Muscle of arm (tissue), 12 donors: ENCODE measurements around the gene BCAS4. TPM values are rescaled to one million over a fixed set of nuclear protein-coding genes. Genes with fewer than 3 reads are reported as not detected.
"Not testable (repeated sequence)": the region's sequence is repeated elsewhere in the genome, so short reads cannot be mapped to it uniquely, and the experiment has no call there.

Source experiments
- DNase-seq: peaks from one replicate; pipeline ENCODE4 v3.0.0-alpha.2; 2013
- polyA plus RNA-seq, 12 donors: library from polyadenylated mRNA; unstranded; fragments of 120-200 nt; gene quantifications; one replicate each; pipeline ENCODE4 v1.2.1, GENCODE V29; 2013; ENCODE audit not compliant: insufficient read length in 12 of 12

The BCAS4 gene
- polyA plus RNA-seq, 12 donors, result 2.1 to 5.1 (median 3.4) TPM; not detected in 1

DNA sequence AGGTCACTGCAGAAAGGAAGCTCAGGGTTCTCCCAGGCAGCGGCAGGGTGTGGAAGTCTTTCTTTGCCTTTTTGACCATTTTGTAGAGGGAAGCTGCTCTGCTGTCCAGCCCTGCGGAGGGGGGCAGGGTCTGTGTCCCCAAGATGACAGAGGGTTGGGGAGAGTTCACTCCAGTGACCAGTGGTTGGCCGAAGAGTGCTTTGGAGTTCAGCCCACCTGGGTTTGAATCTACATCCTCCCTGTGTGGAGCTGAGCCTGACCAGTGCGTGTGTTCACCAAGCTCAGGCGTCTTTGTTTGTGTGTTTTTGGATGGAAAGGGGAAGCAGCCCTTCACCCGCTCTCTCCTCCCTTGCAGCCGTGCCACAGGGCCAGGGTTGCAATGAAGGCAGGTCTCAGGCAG lies 25.9 kb upstream of the BCAS4 start:
- DNase-seq, result not testable (repeated sequence)

- DNase-seq, result not testable (repeated sequence)
Observed at GRCh38 chr20:50769551-50770085, 25.2 kb upstream of the BCAS4 start.

DNA sequence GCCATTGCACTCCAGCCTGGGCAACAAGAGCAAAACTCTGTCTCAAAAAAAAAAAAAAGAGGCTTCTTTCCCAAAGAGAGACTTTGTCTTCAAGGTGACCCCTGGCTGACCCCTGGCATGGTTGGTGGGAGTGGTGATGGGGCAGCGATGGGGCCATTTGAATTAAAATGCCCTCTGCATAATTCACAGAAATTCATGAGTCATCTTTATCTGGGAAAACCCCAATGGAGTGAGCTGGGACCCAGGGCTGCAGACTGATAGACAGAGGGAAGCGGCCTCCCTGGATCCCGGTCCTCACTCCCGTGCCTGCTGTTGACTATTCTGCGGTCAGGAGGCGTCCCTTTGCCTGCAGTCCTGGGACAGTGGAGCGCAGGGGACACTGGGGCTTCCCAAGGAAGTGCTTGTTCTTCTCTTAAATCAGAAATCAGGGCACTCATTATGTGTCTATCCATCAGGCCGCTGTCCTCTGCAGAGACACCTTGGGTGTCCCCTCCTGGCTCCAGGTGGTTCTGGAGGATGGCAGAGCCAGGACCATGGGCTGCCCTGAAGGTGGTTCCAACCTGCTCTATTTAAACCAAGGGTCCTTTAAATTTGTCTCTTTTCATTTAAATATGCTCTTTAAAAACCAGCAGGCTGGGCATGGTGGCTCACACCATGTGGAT lies 23.3 kb upstream of the BCAS4 start:
- DNase-seq, result not testable (repeated sequence)

GRCh38 chr20:50772420-50773185 lies 22.3 kb upstream of the BCAS4 start:
- no peak for DNase-seq

GRCh38 chr20:50774515-50774914 lies 20.3 kb upstream of the BCAS4 start:
- DNase-seq, result no peak

DNA sequence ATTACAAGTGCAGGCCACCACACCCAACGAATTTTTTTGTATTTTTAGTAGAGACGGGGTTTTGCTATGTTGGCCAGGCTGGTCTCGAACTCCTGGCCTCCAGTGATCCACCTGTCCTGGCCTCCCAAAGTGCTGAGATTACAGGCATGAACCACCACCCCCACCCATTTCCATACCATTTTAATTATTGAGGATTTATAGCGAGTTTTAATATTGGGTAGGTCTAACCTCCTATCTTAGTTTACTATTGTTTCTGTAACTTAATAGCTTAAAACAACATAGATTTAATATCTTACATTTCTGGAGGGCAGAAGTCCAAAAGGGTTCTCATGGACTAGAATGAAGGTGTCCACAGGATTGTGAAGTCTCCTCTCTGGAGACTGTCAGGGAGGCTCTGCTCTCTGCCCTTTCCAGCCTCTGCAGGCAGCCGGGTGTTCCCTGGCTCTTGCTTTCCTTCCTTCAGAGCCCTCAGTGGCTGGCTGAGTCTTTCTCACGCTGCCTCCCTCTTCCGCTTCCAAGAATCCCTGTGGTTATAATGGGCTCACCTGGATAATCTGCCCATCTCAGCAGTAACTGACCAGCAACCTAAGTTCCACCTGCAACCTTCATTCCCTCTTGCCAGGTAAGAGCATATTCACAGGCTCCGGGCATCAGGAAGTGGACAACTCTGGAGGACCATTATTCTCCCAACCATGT lies 18.6 kb upstream of the BCAS4 start:
- no peak for DNase-seq

DNA sequence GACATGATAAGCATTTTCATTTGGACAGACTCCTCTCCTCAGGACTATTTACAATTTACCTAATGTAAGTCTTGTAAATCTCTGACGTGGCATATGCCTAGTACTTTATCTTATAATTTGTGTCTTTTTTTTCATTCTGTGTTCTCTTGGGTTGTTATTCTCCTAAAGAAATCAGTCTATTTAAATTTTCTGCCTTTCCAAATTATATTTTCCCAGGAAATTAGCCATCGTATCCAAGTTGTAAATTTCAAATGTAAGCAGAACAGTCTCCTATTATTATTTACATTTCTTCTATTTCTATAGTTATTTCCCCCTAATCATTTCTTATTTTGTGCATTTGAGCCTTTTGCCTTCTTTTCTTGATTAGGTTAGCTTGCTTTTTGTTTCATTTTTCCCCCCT lies 17.5 kb upstream of the BCAS4 start:
- DNase-seq, result no peak

DNA sequence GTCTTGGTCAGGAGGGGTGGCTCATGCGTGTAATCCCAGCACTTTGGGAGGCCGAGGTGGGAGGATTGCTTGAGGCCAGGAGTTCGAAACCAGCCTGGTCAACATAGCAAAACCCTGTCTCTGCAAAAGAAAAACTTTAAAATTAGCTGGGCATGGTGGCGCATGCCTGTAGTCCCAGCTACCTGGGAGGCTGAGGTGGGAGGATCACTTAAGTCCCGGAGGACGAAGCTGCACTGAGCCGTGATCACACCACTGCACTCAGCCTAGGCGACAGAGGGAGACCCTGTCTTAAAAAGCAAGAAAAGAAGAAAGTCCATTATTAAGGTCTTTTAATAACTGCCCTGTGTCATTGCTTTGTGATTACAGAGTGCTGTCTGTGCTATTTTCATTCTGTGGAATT lies 15.9 kb upstream of the BCAS4 start:
- not testable (repeated sequence) for DNase-seq

- DNase-seq, result no peak
Observed at GRCh38 chr20:50783390-50783789, 11.5 kb upstream of the BCAS4 start.

DNA sequence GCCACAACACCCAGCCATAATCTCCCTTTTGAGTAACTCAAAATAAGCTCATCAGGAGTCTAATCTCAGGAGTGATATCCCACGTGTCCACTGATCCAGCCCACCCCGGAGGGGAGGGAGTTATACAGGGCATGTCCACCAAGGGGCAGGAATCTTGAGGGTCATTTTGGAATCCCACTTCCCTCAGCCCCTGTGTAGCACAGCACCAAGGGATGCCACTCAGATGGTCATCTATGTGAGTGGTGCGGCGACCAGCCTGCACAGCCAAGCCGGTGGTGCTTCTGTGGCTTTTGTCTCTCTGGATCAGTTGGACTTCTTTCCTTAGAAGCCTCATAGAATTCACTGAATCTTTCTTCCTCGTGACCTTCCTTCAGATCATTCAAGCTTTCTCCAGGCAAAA lies 11.0 kb upstream of the BCAS4 start:
- no peak for DNase-seq

GRCh38 chr20:50784464-50784863 lies 10.4 kb upstream of the BCAS4 start:
- no peak for DNase-seq

DNA sequence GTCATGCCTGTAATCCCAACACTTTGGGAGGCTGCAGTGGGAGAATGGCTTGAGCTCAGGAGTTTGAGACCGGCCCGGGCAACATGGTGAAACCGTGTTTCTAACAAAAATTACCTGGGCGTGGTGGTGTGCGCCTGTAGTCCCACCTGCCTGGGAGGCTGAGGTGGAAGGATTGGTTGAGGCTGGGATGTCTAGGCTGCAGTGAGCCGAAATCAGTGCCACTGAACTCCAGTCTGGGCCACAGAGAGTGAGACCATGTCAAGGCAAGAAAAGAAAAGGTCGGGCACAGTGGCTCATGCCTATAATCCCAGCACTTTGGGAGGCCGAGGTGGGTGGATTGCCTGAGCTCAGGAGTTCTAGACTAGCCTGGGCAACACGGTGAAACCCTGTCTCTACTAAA lies 8.2 kb upstream of the BCAS4 start:
- no peak for DNase-seq

DNA sequence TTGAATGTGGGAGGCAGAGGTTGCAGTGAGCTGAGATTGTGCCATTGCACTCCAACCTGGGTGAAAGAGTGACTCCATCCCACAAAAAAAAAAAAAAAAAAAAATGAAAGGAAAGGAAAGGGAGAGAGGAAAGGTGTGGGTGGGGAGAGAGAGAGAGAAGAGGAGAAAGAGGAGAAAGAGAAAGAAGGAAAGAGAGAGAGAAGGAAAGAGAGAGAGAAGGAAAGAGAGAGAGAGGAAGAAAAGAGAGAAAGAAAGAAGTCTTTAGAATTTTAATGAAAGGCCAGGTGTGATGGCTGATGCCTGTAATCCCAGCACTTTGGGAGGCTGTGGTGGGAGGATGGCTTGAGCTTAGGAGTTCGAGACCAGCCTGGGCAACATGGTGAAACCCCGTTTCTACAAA lies 7.7 kb upstream of the BCAS4 start:
- no peak for DNase-seq

DNA sequence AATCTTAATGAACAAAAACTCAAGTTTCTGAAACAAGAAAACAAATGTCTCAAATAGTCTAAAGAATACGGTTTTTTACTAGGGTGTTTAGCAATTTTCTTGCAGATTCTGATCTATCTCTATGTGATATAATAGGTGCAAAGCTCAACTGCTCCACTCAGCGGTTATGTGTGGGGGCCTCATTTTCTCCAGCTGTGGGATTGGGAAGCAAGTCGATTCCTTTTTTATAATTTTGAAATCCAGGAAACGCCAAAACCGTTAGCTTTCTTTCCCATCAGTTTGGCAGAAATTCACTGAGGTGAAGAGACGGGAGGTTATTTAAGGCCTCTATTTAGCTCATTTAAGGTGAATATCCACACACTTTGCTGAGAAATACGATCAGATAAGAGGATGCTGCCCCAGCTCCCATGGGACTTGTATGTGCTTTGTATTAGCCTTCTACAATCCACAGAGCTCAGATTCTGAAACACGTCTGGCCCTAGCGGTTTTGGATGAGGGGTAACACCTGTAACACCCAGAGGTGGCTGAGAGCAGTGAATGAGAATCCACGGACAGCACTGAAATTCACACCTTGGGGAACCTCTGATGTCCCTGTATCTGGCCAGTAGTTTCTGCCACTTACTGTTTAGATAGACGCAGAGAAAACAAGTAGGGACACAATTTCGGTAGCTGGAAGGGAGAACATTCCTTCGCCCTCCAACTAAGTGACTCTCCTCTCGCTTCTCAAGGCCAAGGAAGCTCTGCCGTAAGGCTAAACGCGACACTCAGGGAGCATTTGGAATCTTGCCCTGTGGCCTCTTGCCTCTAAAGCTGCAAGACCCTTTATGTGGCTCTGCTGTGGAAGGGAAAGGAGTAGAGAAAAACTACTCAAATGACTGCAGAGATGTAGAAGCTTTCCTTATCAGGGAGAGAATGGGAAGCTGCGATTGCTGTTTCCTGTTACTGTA lies 6.5 kb upstream of the BCAS4 start:
- peak; percentile 68 for DNase-seq

- no peak for DNase-seq
Observed at GRCh38 chr20:50789968-50790650, 4.8 kb upstream of the BCAS4 start.

DNA sequence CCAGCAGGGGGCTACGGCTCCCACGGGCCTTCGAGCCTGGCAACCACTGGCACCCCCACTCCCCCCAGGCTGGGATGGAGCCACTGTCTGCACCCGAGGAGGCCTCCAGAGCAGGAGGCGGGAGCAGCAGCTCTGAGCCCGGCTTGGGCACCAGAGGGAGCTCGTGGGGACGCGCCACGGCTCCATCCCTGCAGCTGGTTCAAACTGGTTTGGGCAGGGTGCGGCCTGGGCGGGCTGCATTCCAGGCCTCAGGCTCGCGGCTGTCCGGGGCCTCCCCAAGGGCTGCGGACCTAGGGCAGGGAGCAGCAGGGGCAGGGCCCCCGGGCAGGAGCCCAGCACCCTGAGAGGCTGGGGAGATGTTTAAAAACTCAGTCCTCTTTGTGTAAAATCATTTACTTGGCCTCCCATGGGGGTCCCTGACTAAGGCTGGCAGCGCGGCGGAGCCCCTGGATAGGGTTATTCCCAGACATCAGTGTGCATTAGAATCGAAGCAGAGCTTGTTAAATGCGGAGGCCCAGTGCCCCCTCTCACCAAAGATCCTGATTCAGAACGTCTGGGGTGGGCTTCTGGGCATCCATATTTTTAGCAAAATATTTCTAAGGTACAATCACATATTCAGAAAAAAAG lies 4.1 kb upstream of the BCAS4 start:
- peak; percentile 89 for DNase-seq

DNA sequence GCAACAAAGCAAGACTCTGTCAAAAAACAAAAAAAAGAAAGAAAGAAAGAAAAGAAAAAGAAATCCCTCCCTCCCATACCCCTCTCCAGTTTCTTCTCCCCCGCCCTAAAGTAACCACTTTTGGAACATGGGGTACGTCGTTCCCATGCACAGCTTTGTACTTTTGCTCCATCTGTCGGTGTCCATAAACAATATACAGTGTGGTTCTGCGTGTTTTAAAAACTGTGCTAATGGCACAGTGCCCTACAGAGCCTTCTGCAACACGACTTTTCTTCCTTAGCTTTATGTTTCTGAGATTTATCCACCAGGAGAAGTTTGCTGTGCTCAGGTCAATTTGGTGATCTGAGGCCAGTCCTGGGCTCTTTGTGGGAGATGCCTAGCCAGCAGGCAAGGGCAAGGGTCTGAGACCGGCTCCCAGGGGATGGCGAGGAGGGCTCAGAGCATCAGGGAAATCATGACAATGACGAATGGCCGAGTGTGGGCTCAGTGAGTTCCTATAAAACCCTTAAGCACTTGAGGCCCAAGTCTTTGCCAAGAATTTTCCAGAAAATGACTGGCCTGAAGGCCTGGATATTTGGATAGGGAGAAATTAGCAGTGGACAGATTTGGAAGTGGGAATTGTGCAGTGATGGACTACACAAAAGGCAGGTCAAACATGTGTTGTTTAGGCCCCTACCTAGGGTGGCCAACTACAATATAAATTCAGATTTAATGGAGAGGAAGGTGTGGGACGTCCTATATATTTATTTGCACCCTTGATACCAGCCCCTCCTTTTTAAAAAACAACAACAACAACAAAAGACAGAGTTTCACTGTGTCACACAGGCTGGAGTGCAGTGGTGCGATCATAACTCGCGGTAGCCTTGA lies 1.9 kb upstream of the BCAS4 start:
- DNase-seq, result no peak

DNA sequence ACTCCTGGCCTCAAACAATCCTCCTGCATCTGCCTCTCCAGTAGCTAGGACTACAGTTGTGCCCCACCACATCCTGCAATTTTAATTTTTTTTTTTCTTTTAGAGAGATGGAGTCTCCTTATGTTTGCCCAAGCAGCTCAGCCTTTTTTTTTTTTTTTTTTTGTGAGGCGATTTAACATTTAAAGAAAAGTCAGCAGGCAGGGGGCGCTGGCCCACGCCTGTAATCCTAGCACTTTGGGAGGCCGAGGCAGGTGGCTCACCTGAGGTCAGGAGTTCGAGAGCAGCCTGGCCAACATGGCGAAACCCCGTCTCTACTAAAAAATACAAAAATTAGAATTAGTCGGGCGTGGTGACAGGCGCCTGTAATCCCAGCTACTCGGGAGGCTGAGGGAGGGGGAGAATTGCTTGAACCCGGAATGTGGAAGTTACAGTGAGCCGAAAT lies 1.3 kb upstream of the BCAS4 start:
- DNase-seq, result not testable (repeated sequence)

GRCh38 chr20:50794181-50794845 lies 548 bp upstream of the BCAS4 start:
- DNase-seq, result no peak
